ENCODE results near the gene MRM1.
A peak's percentile ranks its signal among the peaks of the same experiment; 100 is the strongest.
"Not testable (repeated sequence)": the region's sequence is repeated elsewhere in the genome, so short reads cannot be mapped to it uniquely, and the experiment has no call there.

MRM1 gene

GRCh38 chr17:36600936-36601302, 464 bp upstream of the MRM1 start:
- DNase-seq (ENCODE audit: low read depth) = no peak

- DNase-seq (ENCODE audit: low read depth) = no peak
Measured at GRCh38 chr17:36602030-36602748, 806 bp downstream of the MRM1 start.

GRCh38 chr17:36602924-36603384, 1.6 kb downstream of the MRM1 start:
- no peak for DNase-seq (ENCODE audit: low read depth)

DNA sequence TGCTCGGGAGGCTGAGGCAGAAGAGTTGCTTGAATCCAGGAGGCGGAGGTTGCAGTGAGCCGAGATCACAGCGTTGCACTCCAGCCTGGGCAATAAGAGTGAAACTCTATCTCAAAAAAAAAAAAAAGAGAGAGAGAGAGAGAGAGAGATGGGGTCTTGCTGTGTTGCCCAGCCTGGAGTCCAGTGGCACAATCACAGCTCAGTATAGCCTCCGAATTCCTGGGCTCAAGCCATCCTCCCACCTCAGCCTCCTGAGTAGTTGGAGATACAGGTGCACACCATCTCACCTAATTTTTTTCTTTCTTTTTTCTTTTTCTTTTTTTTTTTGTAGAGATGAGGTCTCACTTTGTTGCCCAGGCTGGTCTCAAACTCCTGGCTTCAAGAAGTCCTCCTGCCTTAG, 3.6 kb downstream of the MRM1 start:
- DNase-seq (ENCODE audit: low read depth) = not testable (repeated sequence)

DNA sequence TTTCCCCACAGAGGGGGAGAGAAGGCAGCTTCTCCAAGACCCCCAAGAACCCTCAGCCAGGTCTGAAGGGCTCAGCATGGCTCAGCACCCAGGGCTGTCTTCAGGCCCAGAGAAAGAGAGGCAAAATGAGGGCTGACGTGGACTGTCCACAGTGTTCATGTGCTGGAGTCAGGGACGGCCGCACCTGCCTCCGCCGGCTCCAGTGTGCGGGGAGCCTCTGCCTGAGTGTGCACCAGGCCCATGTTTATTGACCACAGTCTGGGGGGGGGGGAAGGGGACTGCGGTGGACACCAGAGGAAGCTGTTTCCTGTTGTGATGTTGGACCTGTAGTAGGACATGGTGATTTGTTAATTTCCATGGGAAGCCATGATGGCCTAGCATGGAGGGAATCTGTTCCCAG, 6.9 kb downstream of the MRM1 start:
- no peak for DNase-seq (ENCODE audit: low read depth)

DNA sequence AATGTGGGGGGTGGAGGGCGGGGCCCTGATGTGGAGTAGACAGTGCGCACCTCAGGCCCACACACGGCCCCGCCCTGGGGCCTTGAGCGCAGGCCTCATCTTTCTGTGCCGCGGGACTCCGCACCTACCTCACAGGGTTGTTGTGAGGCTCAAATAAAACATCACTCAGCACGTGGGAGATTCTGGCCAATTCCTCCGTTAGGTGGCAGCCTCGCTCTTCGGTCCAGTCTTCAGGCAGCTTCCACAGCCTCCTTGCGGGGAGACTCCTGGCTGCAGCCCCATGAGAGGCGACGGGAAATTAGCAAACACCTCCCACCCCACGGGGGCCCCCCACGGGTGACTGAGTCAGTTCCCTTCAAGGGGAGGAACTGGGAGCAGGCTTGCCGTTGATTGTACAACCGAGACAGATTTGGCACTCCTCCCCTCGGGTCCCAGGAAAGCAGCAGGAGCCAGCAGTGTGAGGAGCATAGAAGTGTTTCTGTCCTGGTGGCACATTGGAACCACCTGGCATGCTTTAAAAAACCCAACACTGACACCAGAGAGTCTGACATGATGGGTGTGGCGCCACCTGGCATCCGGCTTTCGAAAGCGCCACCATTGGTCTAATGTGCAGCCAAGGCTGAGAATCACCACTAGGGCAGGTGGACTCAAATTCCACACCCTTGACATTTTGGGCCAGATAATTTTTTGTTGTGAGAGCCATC, 7.6 kb downstream of the MRM1 start:
- no peak for DNase-seq (ENCODE audit: low read depth)

GRCh38 chr17:36609498-36609862, 8.1 kb downstream of the MRM1 start:
- no peak for DNase-seq (ENCODE audit: low read depth)

- no peak for DNase-seq (ENCODE audit: low read depth)
Measured at GRCh38 chr17:36610474-36610873, 9.1 kb downstream of the MRM1 start.

- DNase-seq (ENCODE audit: low read depth) = no peak
Measured at GRCh38 chr17:36611345-36612072, 10.1 kb downstream of the MRM1 start.

- DNase-seq (ENCODE audit: low read depth) = no peak
Measured at GRCh38 chr17:36612323-36612722, 10.9 kb downstream of the MRM1 start.

DNA sequence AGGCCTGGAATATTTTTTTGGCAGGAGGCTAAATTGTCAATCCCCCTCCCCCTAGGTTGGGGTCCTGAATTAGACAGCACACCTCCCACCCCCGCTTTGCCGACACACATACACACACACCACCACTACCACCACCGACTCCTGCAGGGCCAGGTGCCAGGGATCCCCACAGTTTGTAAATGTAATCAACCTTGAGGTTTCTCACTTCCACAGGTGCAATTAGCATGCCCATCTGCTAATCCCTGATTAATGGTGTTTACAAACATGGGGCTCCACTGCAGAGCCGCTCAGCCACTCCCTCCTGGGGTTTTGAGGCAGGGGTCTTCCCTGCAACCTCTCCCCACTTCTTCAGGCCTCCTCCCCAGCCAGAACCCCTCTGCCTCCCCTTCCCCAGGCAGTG, 11.8 kb downstream of the MRM1 start:
- no peak for DNase-seq (ENCODE audit: low read depth)

DNA sequence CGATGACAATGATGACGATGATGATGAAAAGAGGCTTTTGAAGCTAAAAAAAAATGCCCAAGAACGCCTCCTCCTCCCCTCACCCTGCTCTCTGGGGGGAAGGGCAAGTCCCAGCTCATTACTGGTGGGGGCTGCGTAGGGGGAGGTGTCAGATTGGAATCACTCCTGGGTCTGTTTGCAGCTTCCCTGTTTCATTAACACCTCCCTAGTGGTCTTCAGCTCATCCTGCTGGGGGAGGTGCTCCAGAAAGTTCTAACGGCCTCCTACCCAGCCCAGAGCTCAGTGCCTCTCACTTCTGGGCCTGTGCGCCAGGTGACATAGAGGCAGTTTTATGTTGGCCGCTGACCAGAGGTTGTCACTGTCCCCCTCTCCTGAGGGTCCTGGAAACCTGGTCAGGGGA, 12.7 kb downstream of the MRM1 start:
- no peak for DNase-seq (ENCODE audit: low read depth)

- no peak for DNase-seq (ENCODE audit: low read depth)
Measured at GRCh38 chr17:36614933-36615332, 13.6 kb downstream of the MRM1 start.

DNA sequence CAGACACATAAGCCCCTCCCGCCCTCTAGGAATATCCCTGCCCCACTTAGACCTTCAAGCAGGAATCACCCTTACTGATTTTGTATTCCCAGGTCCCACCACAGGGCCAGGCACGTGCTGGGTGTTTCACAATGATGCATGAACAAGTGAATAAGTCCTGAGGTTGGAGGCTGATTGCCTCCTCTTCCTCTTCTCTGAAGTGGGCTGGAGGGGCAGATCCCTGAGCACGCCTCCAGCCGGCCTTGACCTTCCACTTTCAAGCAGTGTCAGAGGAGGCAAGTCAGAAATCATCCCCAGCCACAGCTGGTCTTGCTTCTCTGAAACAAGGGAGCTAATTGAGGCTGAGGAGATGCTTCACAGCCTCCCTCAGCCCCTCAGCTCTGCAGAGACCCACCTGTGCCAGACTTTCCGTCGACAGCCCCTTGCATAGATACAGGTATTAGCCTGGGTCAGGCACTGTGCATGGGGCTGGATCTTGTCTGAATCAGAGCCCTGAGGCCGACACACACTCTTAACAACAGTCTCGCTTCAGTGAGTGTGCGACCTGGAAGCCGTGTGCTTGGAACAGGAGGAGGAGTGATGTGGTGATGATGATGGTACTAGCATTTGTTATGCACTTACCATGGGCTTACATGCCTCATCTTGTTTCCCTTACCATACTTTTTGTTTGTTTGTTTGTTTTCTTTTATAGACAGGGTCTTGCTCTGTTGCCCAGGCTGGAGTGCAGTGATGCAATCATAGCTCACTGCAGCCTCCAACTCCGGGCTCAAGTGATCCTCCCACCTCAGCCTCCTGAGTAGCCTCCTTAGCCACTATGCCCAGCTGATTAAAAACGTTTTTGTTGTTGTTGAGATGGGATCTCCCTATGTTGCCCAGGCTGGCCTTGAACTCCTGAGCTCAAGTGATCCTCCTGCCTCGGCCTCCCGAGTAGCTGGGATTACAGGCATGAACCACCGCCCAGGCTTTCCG, 15.0 kb downstream of the MRM1 start:
- DNase-seq (ENCODE audit: low read depth) = no peak

- DNase-seq (ENCODE audit: low read depth) = no peak
Measured at GRCh38 chr17:36617773-36618172, 16.4 kb downstream of the MRM1 start.

- no peak for DNase-seq (ENCODE audit: low read depth)
Measured at GRCh38 chr17:36623281-36623680, 21.9 kb downstream of the MRM1 start.

- DNase-seq (ENCODE audit: low read depth) = no peak
Measured at GRCh38 chr17:36625188-36625587, 23.8 kb downstream of the MRM1 start.

DNA sequence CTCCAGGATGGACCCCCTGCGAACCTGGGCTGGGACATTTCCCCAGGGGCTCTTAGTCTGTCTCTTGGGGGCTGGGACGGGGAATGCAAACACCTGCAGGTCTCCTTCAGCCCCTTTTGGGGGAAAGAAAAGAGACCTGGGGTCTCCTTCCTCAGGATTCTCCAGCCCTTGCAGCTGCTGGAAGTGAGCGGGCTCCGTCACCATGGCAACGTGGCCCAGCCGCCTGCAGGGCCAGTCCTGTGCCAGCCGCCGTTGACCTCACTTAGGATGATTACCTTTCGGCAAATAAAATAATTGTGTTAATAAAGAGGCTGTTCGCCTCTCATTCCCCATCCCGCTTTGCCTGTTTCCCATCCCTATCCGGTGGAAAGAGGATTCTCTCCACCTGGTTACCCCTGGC, 25.7 kb downstream of the MRM1 start:
- DNase-seq (ENCODE audit: low read depth) = no peak

- no peak for DNase-seq (ENCODE audit: low read depth)
Measured at GRCh38 chr17:36628576-36628975, 27.2 kb downstream of the MRM1 start.

DNA sequence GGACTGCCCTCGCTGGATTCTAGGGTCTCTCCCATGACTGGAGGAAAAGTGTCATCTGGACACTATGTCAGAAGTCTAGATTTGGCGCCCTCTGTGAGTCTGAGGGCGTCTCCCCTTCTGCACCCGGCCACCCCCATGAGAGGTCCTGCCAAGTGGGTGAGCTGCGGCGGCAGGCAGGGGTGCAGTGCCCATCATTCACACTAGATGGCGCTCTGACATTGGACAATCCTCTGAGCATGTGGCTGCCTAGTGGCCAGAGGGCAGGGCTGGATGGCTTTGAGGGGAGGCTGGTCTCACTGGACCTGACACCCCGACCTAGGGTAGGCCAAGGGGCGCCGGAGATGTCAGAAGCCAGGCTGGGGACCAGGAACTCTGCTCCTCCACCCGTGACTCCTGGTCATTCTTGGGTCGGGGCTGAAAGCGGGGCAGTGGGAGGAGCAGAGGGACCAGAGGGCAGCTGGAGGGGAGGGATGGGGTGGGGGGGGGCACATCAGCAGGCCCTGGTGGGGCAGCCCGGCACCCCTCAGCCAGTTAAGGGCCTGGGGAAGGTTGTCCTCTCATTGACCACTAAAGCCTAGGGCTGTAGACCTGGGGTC, 28.0 kb downstream of the MRM1 start:
- peak; percentile 22 for DNase-seq (ENCODE audit: low read depth)

- no peak for DNase-seq (ENCODE audit: low read depth)
Measured at GRCh38 chr17:36629970-36630502, 28.7 kb downstream of the MRM1 start.
